Fibroblast of lung (primary cell): ENCODE data around the gene HNRNPDL. TPM values are rescaled to one million over a fixed set of nuclear protein-coding genes. Genes with fewer than 3 reads are reported as not detected.

Experiments used
- DNase-seq, 2 donors: peaks; one replicate each; pipeline versions ENCODE4 v3.0.0 to v3.0.0-alpha.2; 2010; ENCODE audit warnings: low read depth in 2 of 2
- H2AFZ ChIP-seq: 2 replicates; pipeline ENCODE4 v1.5.1; 2012; ENCODE audit warnings: low read length, control low read depth, inconsistent platforms
- H3K27ac ChIP-seq: 2 replicates; pipeline ENCODE4 v1.5.1; 2011; ENCODE audit warnings: low read length, control low read depth; ENCODE audit not compliant: insufficient read depth
- H3K27me3 ChIP-seq: 2 replicates; pipeline ENCODE4 v1.5.1; 2011; ENCODE audit warnings: mild to moderate bottlenecking, low read length; ENCODE audit not compliant: control insufficient read depth, insufficient read depth
- H3K36me3 ChIP-seq: 2 replicates; pipeline ENCODE4 v1.5.1; 2011; ENCODE audit warnings: low read length; ENCODE audit not compliant: control insufficient read depth, insufficient read depth
- H3K4me1 ChIP-seq: 2 replicates; pipeline ENCODE4 v1.5.1; 2011; ENCODE audit warnings: low read length; ENCODE audit not compliant: control insufficient read depth, insufficient read depth; ENCODE audit errors: extremely low read depth
- H3K4me2 ChIP-seq: 2 replicates; pipeline ENCODE4 v1.5.1; 2011; ENCODE audit warnings: low read length, control low read depth; ENCODE audit not compliant: insufficient read depth; ENCODE audit errors: extremely low read depth
- H3K4me3 ChIP-seq, 4 experiments: fragments of 200-600 bp in 1 of 4; sonication (generic) in 1 of 4; replicated peaks in 1 of 4; 2 replicates each; pipeline ENCODE4 v1.5.1; 2011 to 2016; ENCODE audit warnings: low read length in 4 of 4, low read depth in 3 of 4, mild to moderate bottlenecking in 3 of 4, control low read depth in 2 of 4, inconsistent platforms in 1 of 4, mixed read lengths in 1 of 4; ENCODE audit not compliant: insufficient read depth in 1 of 4; ENCODE audit errors: control extremely low read depth in 1 of 4
- H3K79me2 ChIP-seq: 2 replicates; pipeline ENCODE4 v1.5.1; 2012; ENCODE audit warnings: mild to moderate bottlenecking, low read length, inconsistent platforms; ENCODE audit not compliant: control insufficient read depth, insufficient read depth
- H3K9ac ChIP-seq: 2 replicates; pipeline ENCODE4 v1.5.1; 2011; ENCODE audit warnings: mild to moderate bottlenecking, low read length, control low read depth; ENCODE audit not compliant: insufficient read depth
- H3K9me3 ChIP-seq: 2 replicates; pipeline ENCODE4 v1.5.1; 2012; ENCODE audit warnings: low read depth, low read length; ENCODE audit not compliant: control insufficient read depth, insufficient read depth
- H4K20me1 ChIP-seq: 2 replicates; pipeline ENCODE4 v1.5.1; 2011; ENCODE audit warnings: low read length; ENCODE audit not compliant: control insufficient read depth, insufficient read depth; ENCODE audit errors: extremely low read depth
- CTCF ChIP-seq, 2 donors: IDR thresholded peaks in 1 of 2; conservative IDR thresholded peaks in 1 of 2; 1 replicate in 1 of 2; 2 replicates in 1 of 2; pipeline ENCODE4 v1.5.1; 2011 to 2012; ENCODE audit warnings: low read length in 2 of 2, control low read depth in 1 of 2, inconsistent platforms in 1 of 2, low read depth in 1 of 2, mild to moderate bottlenecking in 1 of 2
- EZH2 ChIP-seq: IDR thresholded peaks from 2 replicates; pipeline ENCODE4 v1.5.1; 2012; ENCODE audit warnings: low read length, control low read depth, mild to moderate bottlenecking; ENCODE audit errors: missing control alignments
- polyA plus RNA-seq, 2 donors: library from polyadenylated mRNA; depleted of rRNA in 1 of 2; stranded (reverse) in 1 of 2; unstranded in 1 of 2; fragments of >200 nt; gene quantifications; 2 replicates each; pipeline ENCODE4 v1.2.1, GENCODE V29; 2011 to 2012; ENCODE audit warnings: missing spikeins in 1 of 2
- total RNA-seq: library from RNA; depleted of rRNA; stranded (reverse); fragments of >200 nt; gene quantifications from 2 replicates; pipeline ENCODE4 v1.2.1, GENCODE V29; 2014

Gene HNRNPDL
- total and polyA plus RNA-seq, 2 donors (not counting 1 experiment from before 2014, with no cell fraction given) = 161 to 381 TPM

DNA sequence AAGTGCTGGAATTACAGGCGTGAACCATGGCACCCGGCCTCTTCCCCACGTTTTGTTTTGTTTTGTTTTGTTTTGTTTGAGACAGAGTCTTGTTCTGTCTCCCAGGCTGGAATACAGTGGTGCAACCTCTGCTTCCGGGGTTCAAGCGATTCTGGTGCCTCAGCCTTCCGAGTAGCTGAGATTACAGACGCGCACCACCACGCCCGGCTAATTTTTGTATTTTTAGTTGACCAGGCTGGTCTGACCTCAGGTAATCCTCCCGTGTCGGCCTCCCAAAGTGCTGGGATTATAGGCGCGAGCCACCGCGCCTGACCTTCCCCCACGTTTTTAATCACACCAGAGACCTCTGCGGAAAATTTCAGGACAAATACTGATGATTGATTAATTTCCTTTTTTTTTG, 2.3 kb upstream of the HNRNPDL start:
- TF ChIP-seq CTCF (conservative IDR thresholded peaks at IDR 0.05 in 1 of 2, IDR thresholded peaks at IDR 0.05 in 1 of 2; ENCODE audit: low read depth in 1 of 2, low read length in 2 of 2) = no peak
- TF ChIP-seq EZH2 = no peak
- no peak for DNase-seq
- peaks cover 11% of the 10 kb centered on the region for H4K20me1 ChIP-seq
- H3K27ac ChIP-seq = no peak overlapping the region
- no peaks in the 10 kb centered on the region for H3K4me1 ChIP-seq
- H3K27me3 ChIP-seq = no peaks in the 10 kb centered on the region
- H3K9ac ChIP-seq = no peak overlapping the region
- no peak overlapping the region for H2AFZ ChIP-seq
- H3K79me2 ChIP-seq = peaks cover 80% of the 10 kb centered on the region
- no peaks in the 10 kb centered on the region for H3K36me3 ChIP-seq
- H3K9me3 ChIP-seq = no peaks in the 10 kb centered on the region
- H3K4me3 ChIP-seq = no peak overlapping the region
- no peak overlapping the region for H3K4me2 ChIP-seq

- Histone ChIP-seq H3K36me3 (peaks cover 2% of the 10 kb centered on the region), H3K27ac (no peak overlapping the region), H2AFZ (no peak overlapping the region), H3K79me2 (peaks cover 82% of the 10 kb centered on the region), H3K27me3 (no peaks in the 10 kb centered on the region), H3K4me2 (peak overlapping the region; percentile 96), H3K9me3 (no peaks in the 10 kb centered on the region), H3K9ac (no peak overlapping the region), H4K20me1 (peaks cover 17% of the 10 kb centered on the region), H3K4me1 (peaks cover 2% of the 10 kb centered on the region), H3K4me3 (peak overlapping the region in 3 of 4 experiments; percentile 68 to 97 (median 74))
- DNase-seq = no peak
- TF ChIP-seq CTCF (conservative IDR thresholded peaks at IDR 0.05 in 1 of 2, IDR thresholded peaks at IDR 0.05 in 1 of 2; ENCODE audit: low read depth in 1 of 2, low read length in 2 of 2) = no peak
- no peak for TF ChIP-seq EZH2
Observed at GRCh38 chr4:82431831-82432230, 1.6 kb upstream of the HNRNPDL start.

GRCh38 chr4:82430964-82431745, 893 bp upstream of the HNRNPDL start:
- Histone ChIP-seq H3K4me1 (peaks cover 5% of the 10 kb centered on the region), H3K27me3 (no peaks in the 10 kb centered on the region), H3K27ac (peak overlapping the region; percentile 94), H4K20me1 (peaks cover 24% of the 10 kb centered on the region), H3K4me2 (peak overlapping the region; percentile 96), H3K79me2 (peaks cover 83% of the 10 kb centered on the region), H3K4me3 (peak overlapping the region; percentile 68 to 97 (median 76)), H3K9me3 (no peaks in the 10 kb centered on the region), H3K36me3 (peaks cover 5% of the 10 kb centered on the region), H2AFZ (peak overlapping the region; percentile 80), H3K9ac (peak overlapping the region; percentile 98)
- peak in 1 of 2 donors; percentile 55 for DNase-seq
- no peak for TF ChIP-seq EZH2
- no peak for TF ChIP-seq CTCF (conservative IDR thresholded peaks at IDR 0.05 in 1 of 2, IDR thresholded peaks at IDR 0.05 in 1 of 2; ENCODE audit: low read depth in 1 of 2, low read length in 2 of 2)
